GM19468 (cell line): ENCODE measurements around the gene GRM5.
"Not testable (repeated sequence)": the region's sequence is repeated elsewhere in the genome, so short reads cannot be mapped to it uniquely, and the experiment has no call there.

Experiments
- ATAC-seq: cut with Tn5 transposase; IDR thresholded peaks from one replicate; pipeline ENCODE4 v1.9.1; 2021; ENCODE audit warnings: mild to moderate bottlenecking, moderate library complexity, moderate number of reproducible peaks; ENCODE audit not compliant: unreplicated experiment; ENCODE audit errors: extremely low read depth

The GRM5 gene

GRCh38 chr11:88555018-88555828 is 510.6 kb downstream of the GRM5 start:
- ATAC-seq, result no peak

GRCh38 chr11:88553204-88553603 is 512.6 kb downstream of the GRM5 start:
- ATAC-seq, result no peak

- no peak for ATAC-seq
Measured at GRCh38 chr11:88552379-88553062, 513.3 kb downstream of the GRM5 start.

- ATAC-seq, result no peak
Measured at GRCh38 chr11:88544656-88545280, 521.0 kb downstream of the GRM5 start.

DNA sequence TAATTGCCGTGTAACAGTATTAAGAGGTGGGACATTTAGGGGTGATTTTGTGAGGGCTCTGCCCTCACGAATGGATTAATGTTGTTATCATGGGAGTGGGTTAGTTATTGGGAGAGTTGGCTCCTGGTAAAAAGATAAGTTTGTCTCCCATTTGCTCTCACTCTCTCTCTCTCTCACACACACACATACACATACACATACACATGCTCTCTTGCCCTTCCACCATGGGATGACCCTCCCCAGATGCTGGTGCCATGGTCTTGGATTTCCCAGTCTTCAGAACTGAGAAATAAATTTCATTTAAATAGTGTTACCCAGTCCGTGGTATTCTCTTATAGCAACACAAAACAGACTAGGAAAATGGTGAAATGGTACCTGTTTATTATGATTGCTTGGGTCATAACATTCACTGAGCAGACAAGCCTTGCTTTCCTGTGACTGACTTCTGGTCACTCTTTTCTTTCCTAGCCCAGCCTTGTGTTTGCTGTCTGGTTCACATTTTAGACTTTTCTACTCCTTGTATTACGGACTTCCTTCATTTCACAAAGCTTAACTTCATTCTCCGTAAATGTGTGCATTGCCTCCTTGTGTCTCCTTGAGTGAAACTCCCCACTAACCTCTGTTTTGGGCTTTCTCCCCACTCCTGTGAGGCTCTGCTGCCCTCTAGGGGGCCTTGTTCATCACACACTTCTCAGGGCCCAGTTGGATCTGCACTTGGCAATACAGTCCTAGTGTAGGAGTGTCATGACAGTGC is 521.7 kb downstream of the GRM5 start:
- ATAC-seq, result peak; percentile 98

DNA sequence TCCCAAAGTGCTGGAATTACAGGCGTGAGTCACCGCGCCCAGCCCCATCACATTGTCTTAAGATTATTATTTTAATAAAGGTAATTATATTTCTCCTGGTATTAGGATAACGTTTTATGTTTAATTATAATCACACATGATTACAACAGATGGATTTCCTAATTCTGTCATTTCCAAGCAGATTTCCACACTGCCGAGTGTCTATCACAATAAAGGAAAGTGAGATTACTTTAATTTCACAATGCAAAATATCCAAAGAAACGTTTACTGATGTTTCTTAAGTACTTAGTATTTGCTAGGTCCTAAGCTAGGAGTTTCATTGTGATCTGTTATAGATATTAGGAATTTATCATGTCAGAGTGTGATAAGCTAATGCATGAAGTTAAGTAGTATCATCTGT is 524.8 kb downstream of the GRM5 start:
- no peak for ATAC-seq

- no peak for ATAC-seq
Measured at GRCh38 chr11:88538098-88538497, 527.7 kb downstream of the GRM5 start.

GRCh38 chr11:88537613-88538012 is 528.2 kb downstream of the GRM5 start:
- ATAC-seq, result no peak

DNA sequence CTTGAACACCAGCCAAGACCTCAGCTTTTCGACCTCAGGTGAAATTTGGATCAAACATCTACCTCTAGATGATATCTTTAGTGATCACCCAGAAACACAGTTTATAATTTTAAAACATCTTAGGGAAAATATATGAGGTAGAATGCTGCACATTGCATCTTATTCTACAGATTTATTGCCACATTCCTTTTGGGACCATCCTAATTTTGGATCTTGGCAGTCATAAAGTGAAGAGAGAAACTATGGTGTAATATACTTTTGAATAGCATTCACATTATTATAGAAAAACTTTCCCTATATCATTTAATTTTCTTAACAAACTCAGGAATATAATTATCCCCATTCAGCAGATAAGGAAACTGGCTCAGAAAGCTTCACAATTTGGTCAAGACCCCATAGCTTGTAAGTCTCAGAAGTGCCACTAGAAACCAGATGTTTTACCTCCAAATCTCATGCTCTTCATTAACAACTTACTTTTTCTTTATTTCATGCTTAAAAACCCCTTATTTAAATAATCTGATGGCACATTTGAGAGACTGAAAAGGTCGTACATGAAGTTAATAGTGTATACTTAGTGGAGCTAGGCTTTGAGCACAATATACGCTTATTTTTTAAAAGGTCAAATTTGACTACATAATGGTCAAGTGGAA is 529.0 kb downstream of the GRM5 start:
- no peak for ATAC-seq

DNA sequence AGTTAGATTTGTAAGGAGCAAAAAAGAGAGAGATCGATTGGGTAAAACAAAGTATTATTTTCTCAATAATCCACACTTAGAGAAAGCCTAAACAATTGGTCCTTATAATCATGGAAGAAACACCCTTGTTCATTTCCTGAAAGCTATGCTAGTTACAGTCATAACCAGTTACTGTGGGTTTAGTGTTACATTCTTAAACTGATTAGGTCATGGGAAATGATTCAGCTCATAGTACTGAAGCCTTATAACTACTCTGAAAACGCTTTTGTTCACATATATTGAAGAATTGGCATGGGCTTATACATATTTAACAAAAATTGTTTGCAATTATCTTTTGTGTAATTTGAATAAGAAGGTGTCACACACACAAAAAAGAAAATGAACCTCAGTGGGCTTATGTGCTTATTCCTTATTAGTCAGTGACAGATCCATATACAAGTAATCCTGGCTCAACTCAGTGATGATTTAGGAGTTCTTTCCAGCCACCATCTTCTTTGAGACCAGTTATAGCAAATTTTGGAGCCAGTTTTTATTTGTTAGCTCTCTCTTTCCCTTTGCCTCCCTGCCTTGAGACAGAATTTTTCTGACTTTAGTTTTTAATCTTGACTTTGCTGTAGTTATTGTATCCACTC is 529.8 kb downstream of the GRM5 start:
- peak; percentile 38 for ATAC-seq

GRCh38 chr11:88535266-88535665 is 530.5 kb downstream of the GRM5 start:
- no peak for ATAC-seq

DNA sequence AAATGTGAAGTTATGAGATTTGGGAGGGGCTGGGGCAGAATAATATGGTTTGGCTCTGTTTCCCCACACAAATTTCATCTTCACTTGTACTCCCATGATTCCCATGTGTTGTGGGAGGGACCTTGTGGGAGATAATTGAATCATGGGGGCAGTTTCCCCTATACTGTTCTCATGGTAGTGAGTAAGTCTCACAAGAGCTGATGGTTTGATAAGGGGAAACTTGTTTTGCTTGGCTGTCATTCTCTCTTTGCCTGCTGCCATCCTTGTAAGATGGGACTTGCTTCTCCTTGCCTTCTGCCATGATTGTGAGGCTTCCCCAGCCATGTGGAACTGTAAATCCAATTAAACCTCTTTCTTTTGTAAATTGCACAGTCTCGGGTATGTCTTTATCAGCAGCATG is 531.1 kb downstream of the GRM5 start:
- ATAC-seq, result not testable (repeated sequence)

DNA sequence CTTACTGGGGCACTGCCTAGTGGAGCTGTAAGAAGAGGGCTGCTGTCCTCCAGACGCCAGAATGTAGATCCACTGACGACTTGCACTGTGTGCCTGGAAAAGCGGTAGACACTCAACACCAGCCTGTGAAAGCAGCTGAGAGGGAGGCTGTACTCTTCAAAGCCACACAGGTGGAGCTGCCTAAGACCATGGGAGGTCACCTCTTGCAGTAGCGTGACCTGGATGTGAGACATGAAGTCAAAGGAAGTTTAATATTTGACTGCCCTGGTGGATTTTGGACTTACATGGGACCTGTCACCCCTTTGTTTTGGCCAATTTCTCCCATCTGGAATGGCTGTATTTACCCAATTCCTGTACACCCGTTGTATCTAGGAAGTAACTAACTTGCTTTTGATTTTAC is 531.6 kb downstream of the GRM5 start:
- ATAC-seq, result no peak

DNA sequence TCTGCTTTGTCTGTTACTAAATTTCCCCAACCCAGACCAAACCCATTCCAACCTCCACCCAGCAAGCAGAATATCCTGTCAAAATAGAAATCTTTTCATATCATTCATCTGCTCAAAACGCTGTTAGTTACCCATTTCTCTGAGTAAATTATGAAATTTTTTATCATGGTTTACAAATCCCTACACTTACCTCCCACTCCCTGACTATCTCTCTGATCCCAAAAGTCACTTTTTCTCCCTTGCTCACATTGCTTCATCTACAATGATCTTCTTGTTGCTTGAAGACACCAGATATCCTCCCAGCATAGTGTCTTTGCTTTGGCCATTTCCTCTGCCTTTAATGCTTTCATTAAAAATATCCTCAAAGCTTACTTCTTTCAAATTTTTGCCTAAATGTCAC is 532.8 kb downstream of the GRM5 start:
- ATAC-seq, result no peak

- no peak for ATAC-seq
Measured at GRCh38 chr11:88531831-88532230, 534.0 kb downstream of the GRM5 start.

GRCh38 chr11:88529426-88529825 is 536.4 kb downstream of the GRM5 start:
- no peak for ATAC-seq

DNA sequence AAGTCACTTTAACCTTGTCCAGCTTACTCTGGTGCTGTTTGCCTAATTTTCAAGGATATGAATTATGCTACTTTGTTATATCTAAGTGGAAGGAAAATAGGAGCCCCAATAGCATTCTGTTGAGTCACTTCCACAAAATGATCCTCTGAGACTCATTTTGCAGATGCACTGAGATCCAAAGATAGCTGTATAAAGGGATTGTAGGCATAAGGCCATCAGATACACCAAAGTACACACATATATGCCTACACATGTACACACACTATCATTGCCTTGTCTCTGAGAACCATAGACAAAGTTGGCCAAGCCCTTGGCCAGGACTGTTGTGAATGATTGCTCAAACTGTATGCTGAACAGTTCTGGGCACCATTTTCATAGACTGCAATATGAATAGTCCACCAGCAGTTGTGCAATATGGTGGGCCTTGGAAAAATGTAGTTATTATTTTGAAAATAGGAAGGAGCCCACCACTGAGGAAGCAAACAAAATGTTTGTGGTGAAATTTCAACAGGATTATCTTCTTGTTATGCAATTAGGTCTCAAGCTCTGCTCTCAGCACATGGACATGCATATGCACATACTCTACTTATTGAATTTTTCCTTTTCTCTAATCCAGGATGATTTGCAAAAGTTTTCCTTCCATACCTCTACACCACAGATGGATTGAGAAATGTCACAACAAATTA is 542.3 kb downstream of the GRM5 start:
- ATAC-seq, result no peak

DNA sequence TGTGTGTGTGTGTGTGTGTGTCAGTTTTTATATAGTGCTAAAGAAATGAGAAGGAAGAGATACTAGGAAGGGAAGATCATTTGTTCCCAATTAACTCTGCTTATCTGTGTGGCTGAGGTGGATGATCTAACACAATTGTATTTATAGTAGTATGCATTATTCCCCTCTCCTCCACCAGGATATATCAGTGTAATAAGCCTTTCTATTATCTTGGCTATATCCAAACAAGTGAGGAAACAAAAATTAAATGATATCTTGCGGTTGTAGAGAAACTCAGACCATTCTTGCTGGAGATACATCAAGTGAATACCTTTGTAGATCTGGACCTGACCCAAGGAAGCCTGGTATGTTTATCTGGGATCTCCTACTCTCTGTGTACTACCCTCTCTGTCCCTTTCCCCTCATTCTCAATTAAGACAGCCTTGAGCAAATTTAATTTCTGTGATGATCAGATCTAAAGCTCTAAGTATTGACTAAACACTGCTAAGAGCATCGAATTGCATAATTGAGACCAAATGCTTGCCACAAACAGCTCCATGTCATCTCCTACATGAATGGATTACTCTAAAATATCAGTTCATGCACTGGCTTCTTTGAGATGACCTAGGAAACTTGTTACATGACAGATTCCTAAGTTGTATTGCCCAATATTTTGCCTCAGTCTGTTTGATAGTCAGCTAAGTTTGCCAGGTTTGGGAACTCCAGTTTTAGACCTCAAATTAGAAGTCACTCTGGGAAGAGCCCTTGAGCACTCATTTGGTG is 543.0 kb downstream of the GRM5 start:
- ATAC-seq, result no peak
